PC-3 (cell line): Measurements from ENCODE around the gene KRTAP17-1. TPM values are rescaled to one million over a fixed set of nuclear protein-coding genes. Genes with fewer than 3 reads are reported as not detected.

Experiments
- ATAC-seq: fragments of 200-7000 bp; cut with Tn5 transposase; 2 replicates; pipeline ENCODE4 v1.9.1; 2020; ENCODE audit warnings: mild to moderate bottlenecking, moderate library complexity
- BruUV-seq: library from RNA; stranded (reverse); fragments of 400-500 nt; replicated peaks from 2 replicates; lab custom pipeline; 2021; lab: Mats Ljungman, UMichigan
- CTCF ChIA-PET: fragments of 300-600 bp; sonication (Branson Sonifier 250); formaldehyde crosslinking; loops from one replicate; lab custom pipeline; 2022; ENCODE audit warnings: antibody characterized with exemption; lab: Charles Lee
- POLR2A ChIA-PET: fragments of 300-600 bp; sonication (Branson Sonifier 250); formaldehyde crosslinking; loops from one replicate; lab custom pipeline; 2022; ENCODE audit warnings: antibody characterized with exemption; ENCODE audit not compliant: unreplicated experiment; lab: Charles Lee
- DNase-seq: peaks from one replicate; pipeline ENCODE4 v3.0.0-alpha.2; 2015
- H2AFZ ChIP-seq: fragments of 300-600 bp; sonication (generic); 2 replicates; pipeline ENCODE4 v1.6.0; 2016; ENCODE audit warnings: antibody characterized with exemption, low read length
- H3F3A ChIP-seq: fragments of 300-600 bp; sonication (generic); one replicate; pipeline ENCODE4 v1.6.0; 2017; ENCODE audit warnings: antibody characterized with exemption, low read length, control low read depth, mild to moderate bottlenecking; ENCODE audit not compliant: unreplicated experiment
- H3K27ac ChIP-seq: fragments of 300-600 bp; sonication (generic); 2 replicates; pipeline ENCODE4 v1.5.1; 2016; ENCODE audit warnings: mild to moderate bottlenecking, low read length
- H3K27me3 ChIP-seq: fragments of 300-600 bp; sonication (generic); 2 replicates; pipeline ENCODE4 v1.6.1; 2016; ENCODE audit warnings: low read length, mixed read lengths
- H3K36me3 ChIP-seq: fragments of 300-600 bp; sonication (generic); 2 replicates; pipeline ENCODE4 v1.6.1; 2016; ENCODE audit warnings: low read depth, mixed run types, low read length, mixed read lengths
- H3K4me1 ChIP-seq: fragments of 300-600 bp; sonication (generic); 2 replicates; pipeline ENCODE4 v1.5.1; 2016; ENCODE audit warnings: low read length; ENCODE audit not compliant: insufficient read depth
- H3K4me2 ChIP-seq: fragments of 300-600 bp; sonication (generic); 2 replicates; pipeline ENCODE4 v1.6.0; 2016; ENCODE audit warnings: low read length
- H3K4me3 ChIP-seq: fragments of 300-600 bp; sonication (generic); 2 replicates; pipeline ENCODE4 v1.5.1; 2016; ENCODE audit warnings: mild to moderate bottlenecking, low read length, mixed read lengths
- H3K79me2 ChIP-seq: fragments of 300-600 bp; sonication (generic); 2 replicates; pipeline ENCODE4 v1.6.1; 2017; ENCODE audit warnings: low read length, mixed read lengths
- H3K9ac ChIP-seq: fragments of 300-600 bp; sonication (generic); 2 replicates; pipeline ENCODE4 v1.6.0; 2016; ENCODE audit warnings: mild to moderate bottlenecking, low read length
- H3K9me2 ChIP-seq: fragments of 300-600 bp; sonication (generic); replicated peaks from 2 replicates; pipeline ENCODE4 v1.6.1; 2016; ENCODE audit warnings: mixed run types, low read length, mixed read lengths
- H3K9me3 ChIP-seq: fragments of 300-600 bp; sonication (generic); 2 replicates; pipeline ENCODE4 v1.6.1; 2016; ENCODE audit warnings: low read length, mixed read lengths
- H4K20me1 ChIP-seq: fragments of 300-600 bp; sonication (generic); 2 replicates; pipeline ENCODE4 v1.6.1; 2016; ENCODE audit warnings: low read length, mixed read lengths
- CTCF ChIP-seq: fragments of 300-600 bp; sonication (generic); conservative IDR thresholded peaks from 2 replicates; pipeline ENCODE4 v1.5.1; 2017; ENCODE audit warnings: antibody characterized with exemption, low read depth, mild to moderate bottlenecking, low read length
- EZH2 ChIP-seq: fragments of 300-600 bp; sonication (generic); IDR thresholded peaks from one replicate; pipeline ENCODE4 v1.6.1; 2017; ENCODE audit warnings: antibody characterized with exemption, mild to moderate bottlenecking, low read length; ENCODE audit not compliant: unreplicated experiment
- EZH2phosphoT487 ChIP-seq: fragments of 300-600 bp; sonication (generic); IDR thresholded peaks from 2 replicates; pipeline ENCODE4 v1.6.1; 2018; ENCODE audit warnings: mild to moderate bottlenecking, antibody characterized with exemption, low read length, borderline replicate concordance
- intact Hi-C: fragments of 100-400 bp; cut with micrococcal nuclease; formaldehyde crosslinking; loops from 2 replicates; pipeline ENCODE4 v1.9.0; 2023
- total RNA-seq: library from RNA; depleted of rRNA; stranded (reverse); fragments of >200 nt; gene quantifications from 2 replicates; pipeline ENCODE4 v1.2.3, GENCODE V29; 2014

KRTAP17-1 gene
- total RNA-seq, 1 experiment from 2014 or later: not detected

- H3K4me1 ChIP-seq: no peaks in the 10 kb centered on the region
- H4K20me1 ChIP-seq: no peaks in the 10 kb centered on the region
- no peak overlapping the region for H2AFZ ChIP-seq
- H3K36me3 ChIP-seq: no peaks in the 10 kb centered on the region; the same call in 1 of the 2 replicates
- no peak overlapping the region for H3K9ac ChIP-seq
- BruUV-seq: no TSS peak
- ATAC-seq: peak; percentile 64
- no peaks in the 10 kb centered on the region for H3K27me3 ChIP-seq
- ChIA-PET POLR2A (interaction anchor here (0.5 kb wide), 1 partner anchor 1027 kb away, joined by 3 read pairs; no protein-coding TSS in a partner anchor), CTCF (no interaction called here)
- no peaks in the 10 kb centered on the region for H3K79me2 ChIP-seq
- H3F3A ChIP-seq: no peaks in the 10 kb centered on the region
- H3K27ac ChIP-seq: no peak overlapping the region
- H3K4me2 ChIP-seq: no peak overlapping the region
- TF ChIP-seq EZH2: no peak
- TF ChIP-seq EZH2phosphoT487: no peak
- TF ChIP-seq CTCF: peak; percentile 66
- H3K4me3 ChIP-seq: no peak overlapping the region
- 0 out of 2 replicates have a peak, but pooled peaks cover 4% of the 10 kb centered on the region for H3K9me3 ChIP-seq
- intact Hi-C loops: loop anchor here (5.0 to 10.0 kb wide), 4 partner anchors 170 to 520 kb away; no protein-coding TSS in a partner anchor
- no peaks in the 10 kb centered on the region for H3K9me2 ChIP-seq
- peak; percentile 56 for DNase-seq
Observed at GRCh38 chr17:41324180-41325075, 8.9 kb upstream of the KRTAP17-1 start.

GRCh38 chr17:41322903-41323895, 7.7 kb upstream of the KRTAP17-1 start:
- Histone ChIP-seq H3K36me3 (no peaks in the 10 kb centered on the region; the same call in 1 of the 2 replicates), H3K9me2 (no peaks in the 10 kb centered on the region), H3K4me3 (no peak overlapping the region), H3K9me3 (0 out of 2 replicates have a peak, but pooled peaks cover 4% of the 10 kb centered on the region), H3K79me2 (no peaks in the 10 kb centered on the region), H3K27me3 (no peaks in the 10 kb centered on the region), H3K27ac (no peak overlapping the region), H2AFZ (no peak overlapping the region), H3K9ac (no peak overlapping the region), H3K4me1 (no peaks in the 10 kb centered on the region), H3F3A (no peaks in the 10 kb centered on the region), H4K20me1 (no peaks in the 10 kb centered on the region), H3K4me2 (no peak overlapping the region)
- ChIA-PET POLR2A (no interaction called here), CTCF (interaction anchor here (0.6 to 1.3 kb wide), 7 partner anchors 111 to 661 kb away, joined by 3 to 6 read pairs (median 4); no protein-coding TSS in a partner anchor)
- intact Hi-C loops: loop anchor here (1.0 to 10.0 kb wide), 7 partner anchors 172 to 518 kb away; no protein-coding TSS in a partner anchor
- no TSS peak for BruUV-seq
- TF ChIP-seq EZH2: no peak
- TF ChIP-seq CTCF: no peak
- TF ChIP-seq EZH2phosphoT487: no peak
- DNase-seq (no peak), ATAC-seq (no peak)
